Measurements from ENCODE around the gene GLI3.

GRCh38 chr7:42224391-42225003 lies 12.5 kb downstream of the GLI3 start:
- TF ChIP-seq ZNF274 (IDR thresholded peaks at IDR 0.05; ENCODE audit: insufficient read depth, insufficient read length): no peak
- TF ChIP-seq ASH2L (IDR thresholded peaks at IDR 0.05; ENCODE audit: borderline replicate concordance, low read depth): no peak
- no peak for TF ChIP-seq ZBTB40 (IDR thresholded peaks at IDR 0.05; ENCODE audit: borderline replicate concordance)
- no peak for TF ChIP-seq CTCF (IDR thresholded peaks at IDR 0.05 in 2 of 3, conservative IDR thresholded peaks at IDR 0.05 in 1 of 3; ENCODE audit: control insufficient read depth in 2 of 3, extremely low read depth in 1 of 3, insufficient read depth in 1 of 3, low read depth in 3 of 3, low read length in 3 of 3)
- no peak for TF ChIP-seq POLR2A (IDR thresholded peaks at IDR 0.05; ENCODE audit: low read depth, low read length)
- TF ChIP-seq ATF2 (IDR thresholded peaks at IDR 0.05; ENCODE audit: low read length): no peak
- no peak for TF ChIP-seq NR2F1 (conservative IDR thresholded peaks at IDR 0.05)
- TF ChIP-seq MYC (IDR thresholded peaks at IDR 0.05; ENCODE audit: insufficient read depth, insufficient read length, insufficient replicate concordance, low read length, severe bottlenecking): no peak
- no peak for TF ChIP-seq REST (IDR thresholded peaks at IDR 0.05; ENCODE audit: low read depth, low read length)
- no peak for TF ChIP-seq PKNOX1 (IDR thresholded peaks at IDR 0.05)
- TF ChIP-seq RFX5 (IDR thresholded peaks at IDR 0.05; ENCODE audit: low read depth, low read length): no peak

All from GM12878 (cell line).